ENCODE data around the gene OR2T33. TPM values are rescaled to one million over a fixed set of nuclear protein-coding genes. Genes with fewer than 3 reads are reported as not detected.
"Not testable (repeated sequence)": the region's sequence is repeated elsewhere in the genome, so short reads cannot be mapped to it uniquely, and the experiment has no call there.

The OR2T33 gene
- total RNA-seq, 1 experiment from 2014 or later: not detected

DNA sequence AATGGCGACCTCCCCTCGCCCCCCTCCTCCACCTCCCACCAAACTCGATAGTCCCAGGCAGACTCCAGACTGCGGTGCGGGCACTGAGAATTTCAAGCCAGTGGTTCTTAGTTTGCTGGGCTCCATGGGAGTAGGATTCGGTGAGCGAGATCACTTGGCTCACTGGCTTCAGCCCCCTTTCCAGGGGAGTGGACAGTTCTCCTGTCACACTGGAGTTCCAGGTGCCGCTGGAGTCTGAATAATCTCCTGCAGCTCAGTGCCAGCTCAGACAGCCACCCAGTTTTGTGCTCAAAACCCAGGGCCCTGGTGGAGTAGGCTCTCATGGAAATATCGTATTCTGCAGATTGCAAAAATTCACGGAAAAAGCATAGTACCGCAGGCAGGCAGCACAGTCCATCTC, 39.0 kb upstream of the OR2T33 start:
- ChIA-PET POLR2A (no interaction called here), CTCF (no interaction called here)
- Mint-ChIP-seq H3K27me3 (ENCODE audit: low read depth) (peaks cover 19% of the 10 kb centered on the region), H3K4me3 (no peak overlapping the region), H3K9me3 (peaks cover 91% of the 10 kb centered on the region), H3K27ac (no peak overlapping the region), H3K36me3 (peaks cover 84% of the 10 kb centered on the region), H3K4me1 (no peaks in the 10 kb centered on the region)
- no peak for ATAC-seq
- no peak for DNase-seq (ENCODE audit: low spot score)
- TF ChIP-seq, protein P1, sequence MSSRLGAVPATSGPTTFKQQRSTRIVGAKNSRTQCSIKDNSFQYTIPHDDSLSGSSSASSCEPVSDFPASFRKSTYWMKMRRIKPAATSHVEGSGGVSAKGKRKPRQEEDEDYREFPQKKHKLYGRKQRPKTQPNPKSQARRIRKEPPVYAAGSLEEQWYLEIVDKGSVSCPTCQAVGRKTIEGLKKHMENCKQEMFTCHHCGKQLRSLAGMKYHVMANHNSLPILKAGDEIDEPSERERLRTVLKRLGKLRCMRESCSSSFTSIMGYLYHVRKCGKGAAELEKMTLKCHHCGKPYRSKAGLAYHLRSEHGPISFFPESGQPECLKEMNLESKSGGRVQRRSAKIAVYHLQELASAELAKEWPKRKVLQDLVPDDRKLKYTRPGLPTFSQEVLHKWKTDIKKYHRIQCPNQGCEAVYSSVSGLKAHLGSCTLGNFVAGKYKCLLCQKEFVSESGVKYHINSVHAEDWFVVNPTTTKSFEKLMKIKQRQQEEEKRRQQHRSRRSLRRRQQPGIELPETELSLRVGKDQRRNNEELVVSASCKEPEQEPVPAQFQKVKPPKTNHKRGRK (CRISPR knock-in tag; IDR thresholded peaks at IDR 0.05; ENCODE audit: borderline replicate concordance): no peak
- TF ChIP-seq RORB (CRISPR knock-in tag; IDR thresholded peaks at IDR 0.05): no peak
- no peak for TF ChIP-seq ZNF317 (CRISPR knock-in tag; IDR thresholded peaks at IDR 0.05; ENCODE audit: borderline replicate concordance, low read depth)
- no peak for TF ChIP-seq ZNF219 (CRISPR knock-in tag; IDR thresholded peaks at IDR 0.05; ENCODE audit: borderline replicate concordance)
- TF ChIP-seq TEAD1 (CRISPR knock-in tag; IDR thresholded peaks at IDR 0.05): no peak
- TF ChIP-seq ZNF423 (CRISPR knock-in tag; IDR thresholded peaks at IDR 0.05): no peak
- TF ChIP-seq, protein P2, sequence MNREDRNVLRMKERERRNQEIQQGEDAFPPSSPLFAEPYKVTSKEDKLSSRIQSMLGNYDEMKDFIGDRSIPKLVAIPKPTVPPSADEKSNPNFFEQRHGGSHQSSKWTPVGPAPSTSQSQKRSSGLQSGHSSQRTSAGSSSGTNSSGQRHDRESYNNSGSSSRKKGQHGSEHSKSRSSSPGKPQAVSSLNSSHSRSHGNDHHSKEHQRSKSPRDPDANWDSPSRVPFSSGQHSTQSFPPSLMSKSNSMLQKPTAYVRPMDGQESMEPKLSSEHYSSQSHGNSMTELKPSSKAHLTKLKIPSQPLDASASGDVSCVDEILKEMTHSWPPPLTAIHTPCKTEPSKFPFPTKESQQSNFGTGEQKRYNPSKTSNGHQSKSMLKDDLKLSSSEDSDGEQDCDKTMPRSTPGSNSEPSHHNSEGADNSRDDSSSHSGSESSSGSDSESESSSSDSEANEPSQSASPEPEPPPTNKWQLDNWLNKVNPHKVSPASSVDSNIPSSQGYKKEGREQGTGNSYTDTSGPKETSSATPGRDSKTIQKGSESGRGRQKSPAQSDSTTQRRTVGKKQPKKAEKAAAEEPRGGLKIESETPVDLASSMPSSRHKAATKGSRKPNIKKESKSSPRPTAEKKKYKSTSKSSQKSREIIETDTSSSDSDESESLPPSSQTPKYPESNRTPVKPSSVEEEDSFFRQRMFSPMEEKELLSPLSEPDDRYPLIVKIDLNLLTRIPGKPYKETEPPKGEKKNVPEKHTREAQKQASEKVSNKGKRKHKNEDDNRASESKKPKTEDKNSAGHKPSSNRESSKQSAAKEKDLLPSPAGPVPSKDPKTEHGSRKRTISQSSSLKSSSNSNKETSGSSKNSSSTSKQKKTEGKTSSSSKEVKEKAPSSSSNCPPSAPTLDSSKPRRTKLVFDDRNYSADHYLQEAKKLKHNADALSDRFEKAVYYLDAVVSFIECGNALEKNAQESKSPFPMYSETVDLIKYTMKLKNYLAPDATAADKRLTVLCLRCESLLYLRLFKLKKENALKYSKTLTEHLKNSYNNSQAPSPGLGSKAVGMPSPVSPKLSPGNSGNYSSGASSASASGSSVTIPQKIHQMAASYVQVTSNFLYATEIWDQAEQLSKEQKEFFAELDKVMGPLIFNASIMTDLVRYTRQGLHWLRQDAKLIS (CRISPR knock-in tag; IDR thresholded peaks at IDR 0.05; ENCODE audit: borderline replicate concordance): no peak
- no peak for TF ChIP-seq ZNF263 (CRISPR knock-in tag; IDR thresholded peaks at IDR 0.05; ENCODE audit: low read depth)
- no peak for TF ChIP-seq ETV6 (CRISPR knock-in tag; IDR thresholded peaks at IDR 0.05)
- TF ChIP-seq SMAD4 (CRISPR knock-in tag; IDR thresholded peaks at IDR 0.05): no peak
- no peak for TF ChIP-seq TP53 (CRISPR knock-in tag; IDR thresholded peaks at IDR 0.05)
- TF ChIP-seq, protein P3, sequence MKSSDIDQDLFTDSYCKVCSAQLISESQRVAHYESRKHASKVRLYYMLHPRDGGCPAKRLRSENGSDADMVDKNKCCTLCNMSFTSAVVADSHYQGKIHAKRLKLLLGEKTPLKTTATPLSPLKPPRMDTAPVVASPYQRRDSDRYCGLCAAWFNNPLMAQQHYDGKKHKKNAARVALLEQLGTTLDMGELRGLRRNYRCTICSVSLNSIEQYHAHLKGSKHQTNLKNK (CRISPR knock-in tag; IDR thresholded peaks at IDR 0.05): no peak

DNA sequence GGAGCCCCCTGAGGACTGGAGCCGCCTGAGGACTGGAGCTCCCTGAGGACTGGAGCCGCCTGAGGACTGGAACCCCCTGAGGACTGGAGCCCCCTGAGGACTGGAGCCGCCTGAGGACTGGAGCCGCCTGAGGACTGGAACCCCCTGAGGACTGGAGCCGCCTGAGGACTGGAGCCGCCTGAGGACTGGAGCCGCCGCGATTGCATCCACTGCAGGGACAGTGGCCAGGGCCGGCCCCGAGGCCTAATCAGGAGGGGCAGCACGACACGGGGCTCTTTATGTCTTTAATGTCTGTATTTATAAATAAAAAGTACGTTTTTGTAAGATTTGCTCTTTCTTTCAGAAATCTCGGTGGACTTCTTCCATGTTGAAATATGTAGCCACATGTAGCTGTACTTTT, 29.0 kb upstream of the OR2T33 start:
- peaks cover 59% of the 10 kb centered on the region for H3K36me3 Mint-ChIP-seq
- H3K27me3 Mint-ChIP-seq (ENCODE audit: low read depth); CTCF ChIA-PET; POLR2A ChIA-PET; ATAC-seq; H3K4me1 Mint-ChIP-seq; H3K4me3 Mint-ChIP-seq; H3K27ac Mint-ChIP-seq; DNase-seq (ENCODE audit: low spot score): not testable (repeated sequence)
- peaks cover 77% of the 10 kb centered on the region for H3K9me3 Mint-ChIP-seq

DNA sequence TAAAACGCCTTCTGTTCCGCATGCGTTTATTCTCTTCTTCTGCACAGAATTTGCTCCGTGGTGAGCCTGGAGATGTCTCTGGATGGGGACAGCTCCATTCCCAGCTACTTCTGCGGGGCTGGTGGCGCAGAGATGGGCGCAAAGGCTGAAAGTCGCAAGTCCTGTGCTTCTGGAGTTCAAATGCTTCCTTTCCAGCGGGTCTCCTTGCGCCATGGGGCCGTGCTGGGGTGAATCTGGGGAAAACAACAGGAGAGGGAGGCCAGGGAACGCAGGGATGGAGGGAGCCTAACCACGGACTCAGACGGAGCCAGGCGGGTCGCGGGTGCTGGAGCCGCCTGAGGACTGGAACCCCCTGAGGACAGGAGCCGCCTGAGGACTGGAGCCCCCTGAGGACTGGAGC, 28.3 kb upstream of the OR2T33 start:
- Mint-ChIP-seq H3K27me3 (ENCODE audit: low read depth) (no peaks in the 10 kb centered on the region), H3K27ac (no peak overlapping the region), H3K4me3 (no peak overlapping the region), H3K9me3 (peaks cover 74% of the 10 kb centered on the region), H3K4me1 (no peaks in the 10 kb centered on the region), H3K36me3 (peaks cover 58% of the 10 kb centered on the region)
- DNase-seq (ENCODE audit: low spot score) (no peak), ATAC-seq (no peak)
- ChIA-PET POLR2A (no interaction called here), CTCF (no interaction called here)
- TF ChIP-seq, protein P1 (CRISPR knock-in tag; IDR thresholded peaks at IDR 0.05; ENCODE audit: borderline replicate concordance): no peak
- TF ChIP-seq TCF7 (CRISPR knock-in tag; IDR thresholded peaks at IDR 0.05; ENCODE audit: low read depth) (no peak), FOXJ3 (CRISPR knock-in tag; IDR thresholded peaks at IDR 0.05; ENCODE audit: borderline replicate concordance) (no peak)
- TF ChIP-seq, protein P4, sequence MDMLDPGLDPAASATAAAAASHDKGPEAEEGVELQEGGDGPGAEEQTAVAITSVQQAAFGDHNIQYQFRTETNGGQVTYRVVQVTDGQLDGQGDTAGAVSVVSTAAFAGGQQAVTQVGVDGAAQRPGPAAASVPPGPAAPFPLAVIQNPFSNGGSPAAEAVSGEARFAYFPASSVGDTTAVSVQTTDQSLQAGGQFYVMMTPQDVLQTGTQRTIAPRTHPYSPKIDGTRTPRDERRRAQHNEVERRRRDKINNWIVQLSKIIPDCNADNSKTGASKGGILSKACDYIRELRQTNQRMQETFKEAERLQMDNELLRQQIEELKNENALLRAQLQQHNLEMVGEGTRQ (CRISPR knock-in tag; IDR thresholded peaks at IDR 0.05): no peak
- TF ChIP-seq, protein P5, sequence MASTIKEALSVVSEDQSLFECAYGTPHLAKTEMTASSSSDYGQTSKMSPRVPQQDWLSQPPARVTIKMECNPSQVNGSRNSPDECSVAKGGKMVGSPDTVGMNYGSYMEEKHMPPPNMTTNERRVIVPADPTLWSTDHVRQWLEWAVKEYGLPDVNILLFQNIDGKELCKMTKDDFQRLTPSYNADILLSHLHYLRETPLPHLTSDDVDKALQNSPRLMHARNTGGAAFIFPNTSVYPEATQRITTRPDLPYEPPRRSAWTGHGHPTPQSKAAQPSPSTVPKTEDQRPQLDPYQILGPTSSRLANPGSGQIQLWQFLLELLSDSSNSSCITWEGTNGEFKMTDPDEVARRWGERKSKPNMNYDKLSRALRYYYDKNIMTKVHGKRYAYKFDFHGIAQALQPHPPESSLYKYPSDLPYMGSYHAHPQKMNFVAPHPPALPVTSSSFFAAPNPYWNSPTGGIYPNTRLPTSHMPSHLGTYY (CRISPR knock-in tag; IDR thresholded peaks at IDR 0.05): no peak
- TF ChIP-seq, protein P6, sequence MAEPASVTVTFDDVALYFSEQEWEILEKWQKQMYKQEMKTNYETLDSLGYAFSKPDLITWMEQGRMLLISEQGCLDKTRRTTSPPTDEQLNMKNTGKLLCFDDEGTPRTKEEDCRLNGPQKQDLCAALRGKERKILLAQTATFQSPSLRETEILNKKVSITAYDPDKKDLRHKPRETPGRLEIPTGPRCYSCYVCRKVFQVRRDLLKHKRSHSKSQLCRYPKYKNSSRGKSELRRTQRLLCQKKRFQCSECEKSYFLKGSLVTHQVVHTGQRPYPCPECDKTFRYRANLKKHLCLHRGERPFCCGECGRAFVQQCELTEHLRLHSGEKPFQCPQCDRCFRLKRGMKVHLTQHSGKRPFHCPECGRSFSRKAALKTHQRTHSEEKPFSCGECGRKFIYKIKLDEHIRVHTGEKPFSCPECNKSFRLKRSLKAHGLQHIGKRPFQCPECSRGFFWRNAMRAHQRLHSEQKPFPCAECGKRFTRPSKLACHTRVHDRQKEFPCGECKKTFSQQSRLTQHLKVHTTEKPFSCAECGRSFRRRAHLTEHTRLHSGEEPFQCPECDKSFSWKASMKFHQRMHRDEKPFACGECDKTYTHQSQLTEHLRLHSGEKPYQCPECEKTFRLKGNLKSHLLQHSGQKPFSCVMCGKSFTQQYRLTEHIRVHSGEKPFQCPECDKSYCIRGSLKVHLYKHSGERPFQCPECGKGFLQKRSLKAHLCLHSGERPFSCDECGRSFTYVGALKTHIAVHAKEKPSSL (CRISPR knock-in tag; conservative IDR thresholded peaks at IDR 0.05): no peak

DNA sequence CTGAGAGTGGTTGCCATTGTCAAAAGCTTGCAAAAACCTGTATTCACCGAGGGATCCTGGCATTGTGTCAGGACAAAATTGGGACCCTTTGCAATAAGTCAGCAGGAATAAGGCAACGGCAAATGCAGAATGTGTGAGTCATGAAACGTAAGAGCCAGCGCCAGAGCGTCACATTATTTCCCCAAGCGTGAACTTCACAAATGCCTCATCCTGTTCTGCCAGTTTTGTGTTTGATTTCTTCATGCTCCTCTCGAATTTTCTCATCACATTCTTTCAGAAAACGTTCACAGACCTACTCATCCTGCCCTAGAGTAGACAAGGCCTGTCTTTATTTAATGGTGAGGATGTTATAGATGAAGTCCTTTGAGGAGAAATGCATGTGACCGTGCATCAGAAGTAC, 27.9 kb upstream of the OR2T33 start:
- POLR2A ChIA-PET; H3K27ac Mint-ChIP-seq; H3K4me3 Mint-ChIP-seq; DNase-seq (ENCODE audit: low spot score); CTCF ChIA-PET; H3K4me1 Mint-ChIP-seq; H3K27me3 Mint-ChIP-seq (ENCODE audit: low read depth); ATAC-seq: not testable (repeated sequence)
- peaks cover 74% of the 10 kb centered on the region for H3K9me3 Mint-ChIP-seq
- peaks cover 58% of the 10 kb centered on the region for H3K36me3 Mint-ChIP-seq
